DMS79 (cell line): Measurements from ENCODE around the gene GLUL.
"Not testable (repeated sequence)": the region's sequence is repeated elsewhere in the genome, so short reads cannot be mapped to it uniquely, and the experiment has no call there.

ENCODE experiments used
- DNase-seq: peaks from one replicate; lab custom pipeline; 2025; lab: John Stamatoyannopoulos, UW

The GLUL gene

DNA sequence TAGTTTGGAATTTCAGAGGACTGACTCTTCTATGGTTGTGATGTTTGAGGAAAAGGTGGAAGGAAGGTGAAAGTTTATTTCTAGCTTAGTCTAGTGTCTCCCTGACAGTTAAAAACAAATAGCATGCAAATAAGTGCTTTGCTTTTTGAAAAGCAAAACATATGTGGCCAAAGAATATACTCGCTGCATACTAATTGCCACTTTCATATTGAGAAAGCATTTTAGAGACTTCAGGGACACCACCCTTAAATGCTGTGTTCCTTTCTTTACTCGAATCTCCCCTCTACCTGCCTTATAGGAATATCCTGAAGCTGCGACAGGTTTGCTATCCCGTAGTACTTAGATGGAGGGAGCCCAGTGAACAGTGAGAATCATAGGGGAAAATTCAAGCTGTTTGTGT is 23.2 kb downstream of the GLUL start:
- no peak for DNase-seq

DNA sequence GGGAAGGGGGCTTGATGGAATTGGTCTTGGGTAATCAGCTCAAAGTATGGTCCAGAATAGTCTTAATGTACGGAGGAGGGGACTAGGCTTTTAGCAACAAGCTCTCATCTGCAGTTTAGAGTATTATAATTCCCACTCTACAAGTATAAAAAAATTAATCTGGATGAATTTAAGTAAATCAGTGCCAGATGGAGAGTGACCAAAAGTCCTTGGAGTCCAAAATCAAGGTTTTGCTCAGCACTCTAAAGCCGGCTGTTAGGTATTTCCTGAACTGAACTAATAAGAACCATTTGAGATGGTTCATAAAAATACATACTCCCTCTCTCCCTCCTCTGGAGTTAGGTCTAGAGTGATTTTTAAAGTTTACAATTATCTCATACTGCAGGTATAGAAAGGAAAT is 23.7 kb downstream of the GLUL start:
- no peak for DNase-seq

DNA sequence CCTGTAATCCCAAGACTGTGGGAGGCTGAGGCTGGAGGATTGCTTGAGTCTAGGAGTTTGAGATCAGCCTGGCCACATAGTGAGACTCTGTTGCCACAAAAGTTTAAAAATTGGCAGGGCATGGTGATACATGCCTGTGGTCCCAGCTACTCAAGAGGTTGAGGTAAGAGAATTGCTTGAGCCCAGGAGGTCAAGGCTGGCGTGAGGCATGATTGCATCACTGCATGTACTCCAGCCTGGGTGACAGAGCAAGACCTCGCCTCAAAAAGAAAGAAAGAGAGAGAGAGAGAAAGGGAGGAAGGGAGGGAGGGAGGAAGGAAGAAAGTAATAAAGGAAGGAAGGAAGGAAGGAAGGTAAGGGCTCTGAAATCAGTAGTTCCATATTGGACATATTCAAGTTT is 25.0 kb downstream of the GLUL start:
- no peak for DNase-seq

DNA sequence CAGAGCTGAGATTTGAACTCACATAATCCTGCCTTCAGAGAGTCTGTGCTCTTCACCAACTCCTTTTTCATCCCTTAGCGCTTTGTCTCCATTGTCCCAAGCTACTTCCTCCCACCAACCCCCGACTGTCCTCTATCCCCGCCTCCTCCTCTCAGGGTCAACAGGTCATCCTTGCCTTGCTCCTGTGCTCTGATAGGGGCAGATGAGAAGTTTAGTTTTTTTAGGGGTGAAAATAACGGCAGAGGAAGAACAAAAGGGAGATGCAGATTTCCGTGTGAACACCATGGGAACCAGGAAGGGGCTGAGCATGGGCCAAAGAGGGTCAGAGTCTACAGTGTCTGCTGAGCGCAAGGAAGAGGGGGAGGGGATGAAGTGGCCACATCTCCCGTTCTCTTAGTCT is 31.9 kb downstream of the GLUL start:
- DNase-seq, result no peak

DNA sequence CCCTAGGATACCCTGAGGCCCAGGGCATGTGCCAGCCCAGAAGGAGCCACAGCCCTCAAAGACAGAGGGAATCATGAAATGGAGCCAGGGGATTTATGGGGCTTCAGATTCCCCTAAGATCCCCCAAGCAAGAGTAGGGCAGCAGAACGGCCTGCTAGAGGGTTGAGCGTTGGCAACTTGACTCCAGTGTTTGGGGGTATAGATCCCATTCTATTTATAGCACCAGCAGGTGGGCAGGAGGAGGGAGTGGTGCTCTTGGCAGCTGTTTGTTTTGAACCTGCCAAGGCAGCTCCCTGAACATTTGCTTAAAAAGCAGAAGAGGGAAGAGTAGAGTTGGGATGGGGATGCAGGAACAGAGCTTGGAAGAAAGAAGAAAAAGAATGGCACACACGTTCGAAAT is 33.7 kb downstream of the GLUL start:
- DNase-seq, result peak; percentile 20

DNA sequence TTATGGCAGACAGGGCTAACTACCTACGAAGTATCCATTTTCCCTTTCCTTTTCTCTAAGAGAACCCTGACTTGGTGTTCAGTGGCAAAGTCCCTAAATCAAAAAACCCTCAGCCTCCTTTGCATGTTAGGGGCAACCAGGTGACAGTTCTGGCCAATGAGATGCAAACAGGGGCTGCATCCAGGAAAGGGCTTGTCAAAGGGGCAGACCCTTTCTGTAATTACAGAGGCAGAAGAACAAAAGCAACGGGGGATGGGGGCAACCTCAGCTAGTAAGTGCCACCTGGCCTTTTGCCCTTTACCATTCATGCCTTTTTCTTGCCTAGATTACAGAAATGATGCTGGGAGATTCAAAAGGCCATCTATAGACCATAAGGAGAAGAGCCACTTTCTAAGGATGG is 34.4 kb downstream of the GLUL start:
- no peak for DNase-seq

DNA sequence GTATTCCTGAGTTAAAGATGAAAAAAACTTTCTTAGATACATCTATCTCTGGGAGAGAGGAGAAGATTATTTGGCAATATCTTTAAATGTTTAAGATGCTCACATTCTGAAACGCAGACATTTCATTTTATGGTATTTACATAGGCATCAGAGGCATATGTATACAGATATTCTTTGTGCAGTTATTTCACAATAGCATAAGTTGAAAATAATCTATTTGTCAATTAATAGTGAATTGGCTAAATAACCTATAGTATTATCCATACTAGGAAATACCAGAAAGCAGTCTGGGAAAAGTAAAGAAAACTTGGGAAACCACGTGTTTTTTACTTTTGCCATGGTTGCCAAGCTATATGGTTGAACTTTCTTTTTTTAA is 35.9 kb downstream of the GLUL start:
- DNase-seq, result no peak

DNA sequence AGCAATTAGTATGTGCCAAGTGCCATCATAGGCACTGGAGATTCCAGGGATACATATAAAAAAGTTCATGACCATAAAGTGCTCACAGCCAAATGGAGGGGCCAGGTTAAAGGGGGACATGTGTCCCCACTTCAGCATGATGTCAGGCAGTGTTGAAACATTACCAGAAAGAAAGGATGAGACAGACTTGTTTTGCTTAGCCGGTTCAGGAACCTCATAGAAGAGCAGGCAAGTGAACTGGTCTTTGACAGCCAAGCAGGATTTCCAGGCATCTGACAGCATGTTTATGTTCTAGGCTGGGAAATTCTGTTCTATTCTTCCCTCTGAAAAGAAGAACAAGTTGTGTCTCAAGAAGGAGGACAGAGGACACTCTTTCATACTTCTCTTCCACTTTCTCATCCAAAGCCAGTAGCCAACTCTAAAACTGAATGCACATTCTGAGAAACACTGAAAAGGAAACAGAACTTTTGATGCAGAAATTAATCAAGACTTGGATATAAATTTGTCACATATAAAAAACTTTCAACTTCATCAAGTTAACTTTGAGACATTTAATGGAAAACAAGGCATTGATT is 39.7 kb downstream of the GLUL start:
- no peak for DNase-seq

DNA sequence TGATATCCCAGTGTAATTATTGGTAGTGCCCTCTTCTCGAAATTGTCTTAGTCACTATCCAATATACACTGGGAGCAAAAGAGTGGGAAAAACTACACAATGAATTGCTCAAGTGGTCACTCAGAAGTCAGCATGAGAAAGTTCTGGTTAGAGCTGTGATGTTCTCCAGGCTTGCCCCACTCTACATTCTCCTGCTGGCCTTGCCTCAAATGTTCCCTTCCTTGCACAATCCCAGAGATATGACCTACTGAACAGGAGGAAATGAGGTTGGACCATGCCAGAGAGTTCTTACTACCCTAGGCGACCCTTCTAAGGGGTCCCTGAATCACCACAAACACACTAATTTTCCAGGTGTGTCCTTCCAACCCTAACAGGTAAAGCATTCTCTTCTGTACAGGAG is 40.8 kb downstream of the GLUL start:
- DNase-seq, result no peak

DNA sequence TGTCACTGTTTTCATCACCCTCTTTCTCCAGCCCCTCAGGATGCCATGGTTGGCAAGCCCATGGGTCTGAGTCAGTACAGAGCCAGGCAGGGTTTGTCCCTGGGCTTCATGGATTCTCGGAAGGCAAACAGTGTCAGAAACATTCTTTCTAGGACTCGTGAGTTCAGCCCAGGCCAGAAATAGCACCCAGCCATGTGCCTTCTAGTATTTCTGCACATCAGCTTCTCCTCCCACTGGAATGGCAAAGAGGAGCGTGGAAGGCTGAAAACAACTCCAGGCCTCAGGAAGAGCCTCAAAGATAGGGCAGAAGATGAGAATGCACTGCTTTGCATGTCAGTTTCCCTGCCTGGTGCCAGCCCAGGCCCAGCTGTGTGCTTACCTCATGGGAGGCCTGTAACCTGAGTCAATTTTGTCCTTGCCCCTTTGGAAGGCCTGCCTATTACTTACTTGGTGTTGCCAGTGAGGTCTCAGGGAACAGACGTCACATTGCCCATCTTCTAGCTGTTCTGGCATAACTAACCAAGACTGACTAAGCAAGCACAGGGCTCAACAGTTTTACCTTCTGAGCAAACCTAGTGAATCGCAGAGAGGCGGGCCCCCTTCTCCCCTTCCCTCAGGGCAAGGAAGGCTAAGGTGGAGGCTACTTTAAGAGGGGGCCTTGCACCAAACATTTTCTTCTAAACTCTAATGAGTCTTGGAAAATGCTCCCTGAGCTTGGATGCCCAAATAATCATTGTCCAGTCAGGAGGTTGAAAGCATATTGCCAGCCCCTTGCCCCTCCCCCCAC is 42.4 kb downstream of the GLUL start:
- DNase-seq, result no peak

DNA sequence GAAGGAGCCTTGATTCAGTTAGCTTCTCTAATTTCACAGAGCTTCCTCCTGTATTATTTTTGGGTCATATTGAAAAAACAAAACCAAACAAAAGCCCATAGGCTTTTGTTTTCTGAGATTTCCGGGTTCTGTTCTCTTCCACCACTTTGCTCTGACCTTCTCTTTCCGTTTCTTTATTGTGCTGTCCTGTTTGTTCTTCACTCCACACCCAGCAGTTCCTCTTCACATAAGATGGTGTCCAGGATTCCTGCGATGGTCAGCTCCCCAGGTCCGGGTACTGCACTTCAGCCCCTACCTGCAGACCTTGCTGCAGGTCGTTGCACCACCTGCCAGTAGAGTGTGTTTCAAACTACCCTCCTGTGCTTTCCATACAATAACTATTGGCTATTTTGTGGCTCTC is 44.6 kb downstream of the GLUL start:
- DNase-seq, result no peak

DNA sequence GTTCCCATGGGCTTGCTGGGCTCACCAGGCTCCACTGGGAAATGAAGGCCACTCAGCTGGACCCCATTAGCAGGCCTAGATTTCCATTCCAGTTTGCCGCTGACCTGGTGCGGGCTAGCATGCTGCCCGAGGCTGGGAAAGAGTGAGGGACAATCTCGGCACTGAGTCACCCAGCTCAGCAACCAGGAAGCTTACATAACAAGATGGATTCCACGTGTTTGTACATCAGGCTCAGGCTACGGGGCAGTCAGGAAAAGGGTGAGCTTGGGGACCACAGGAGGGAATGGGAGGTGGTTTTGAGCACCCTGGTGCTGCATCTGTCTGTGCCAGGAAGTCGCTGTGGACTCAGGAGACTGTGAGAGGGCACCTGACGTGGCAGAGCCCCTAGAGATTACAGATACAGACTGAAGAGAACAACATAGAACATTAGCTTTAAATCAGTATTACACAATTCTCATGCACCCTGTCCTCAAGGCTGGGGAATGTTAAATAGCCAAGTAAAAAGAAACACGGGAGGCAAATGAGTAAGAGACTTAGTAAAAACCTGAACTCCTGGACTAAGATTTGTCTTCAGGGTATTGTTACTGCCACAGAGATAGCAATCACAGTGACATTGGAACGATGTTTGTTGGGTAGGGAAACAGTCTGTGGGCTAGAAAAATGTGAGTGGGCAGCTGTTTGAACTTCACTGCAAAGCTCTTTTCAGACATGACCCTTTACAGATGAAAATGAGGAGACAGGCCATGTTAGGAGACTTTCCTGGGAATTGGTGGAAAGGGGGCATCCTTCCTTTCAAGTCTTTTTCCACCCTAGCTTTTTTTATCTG is 51.1 kb downstream of the GLUL start:
- DNase-seq, result no peak

DNA sequence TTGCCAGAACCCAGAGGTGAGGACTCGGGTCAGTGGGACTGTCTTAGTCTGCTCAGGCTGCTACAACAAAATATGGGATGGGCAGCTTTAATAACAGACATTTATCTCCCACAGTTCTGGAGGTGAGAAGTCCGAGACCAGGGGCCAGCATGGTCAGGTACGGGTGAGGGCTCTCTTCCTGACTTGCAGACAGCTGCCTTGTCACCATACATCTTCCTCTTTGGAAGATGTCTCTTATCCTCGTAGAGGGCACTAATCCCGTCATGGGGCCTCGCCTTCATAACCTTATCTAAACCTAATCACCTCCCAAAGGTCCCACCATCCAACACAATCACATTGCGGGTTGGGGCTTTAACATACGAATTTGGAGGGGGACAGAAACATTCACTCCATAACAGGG is 51.9 kb downstream of the GLUL start:
- no peak for DNase-seq

DNA sequence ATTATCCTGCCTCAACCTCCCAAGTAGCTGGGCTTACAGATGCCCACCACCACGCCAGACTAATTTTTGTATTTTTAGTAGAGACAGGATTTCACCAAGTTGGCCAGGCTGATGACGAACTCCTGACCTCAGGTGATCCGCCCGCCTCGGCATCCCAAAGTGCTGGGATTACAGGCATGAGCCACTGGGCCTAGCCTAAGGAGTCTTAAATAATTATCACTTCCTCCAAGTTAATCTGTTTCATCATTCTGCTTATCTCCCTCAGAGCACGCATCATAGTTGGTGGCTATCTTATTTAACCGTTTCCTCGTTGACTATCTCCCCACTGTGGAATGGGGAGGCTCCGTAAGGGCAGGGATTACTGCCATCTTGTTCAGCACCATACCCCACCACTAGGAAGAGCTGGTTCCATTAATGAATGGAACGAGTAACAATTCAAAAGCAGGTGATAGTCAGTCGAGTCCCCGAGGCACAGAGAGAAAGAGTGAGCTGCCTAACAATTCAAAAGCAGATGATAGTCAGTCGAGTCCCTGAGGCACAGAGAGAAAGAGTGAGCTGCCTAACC is 52.7 kb downstream of the GLUL start:
- DNase-seq, result no peak

DNA sequence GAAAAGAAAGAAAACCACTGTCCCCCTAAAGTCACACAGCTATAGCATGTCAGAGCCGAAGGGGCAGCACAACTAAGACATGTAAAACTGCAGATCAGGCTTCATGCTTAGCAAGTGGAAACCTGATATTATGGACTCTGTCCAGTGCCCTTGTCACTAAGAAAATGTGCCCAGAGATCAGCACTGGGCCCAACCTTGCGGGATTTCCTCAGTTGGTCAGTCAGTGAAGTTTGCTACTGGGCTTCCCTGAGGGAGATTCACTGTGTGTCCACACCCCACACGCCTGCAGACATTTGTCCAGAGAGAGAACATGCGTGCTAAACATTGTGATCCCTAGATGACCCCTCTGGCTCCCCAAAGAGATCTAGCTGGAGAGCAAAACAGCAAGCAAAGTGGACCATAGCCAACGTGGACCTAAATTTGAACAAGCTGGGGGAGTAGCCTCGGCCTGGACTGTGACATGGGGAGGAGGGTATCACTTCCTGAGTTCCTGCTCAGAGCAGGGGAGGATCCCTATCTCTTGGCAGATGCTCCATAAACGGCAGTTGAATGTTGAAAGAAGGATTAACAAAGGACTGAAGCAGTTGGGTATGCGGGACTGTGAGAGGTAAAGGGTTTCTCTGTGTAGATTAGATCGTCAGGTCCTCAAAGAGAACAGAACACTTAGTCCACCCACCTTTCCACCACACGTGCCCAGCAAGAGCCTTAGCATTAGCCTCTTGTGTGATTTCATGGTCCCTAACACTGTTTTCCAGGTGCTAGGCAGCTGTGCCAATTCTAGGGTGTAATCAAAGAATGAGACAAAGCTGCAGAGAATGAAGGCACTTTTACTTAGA is 53.6 kb downstream of the GLUL start:
- DNase-seq, result no peak

DNA sequence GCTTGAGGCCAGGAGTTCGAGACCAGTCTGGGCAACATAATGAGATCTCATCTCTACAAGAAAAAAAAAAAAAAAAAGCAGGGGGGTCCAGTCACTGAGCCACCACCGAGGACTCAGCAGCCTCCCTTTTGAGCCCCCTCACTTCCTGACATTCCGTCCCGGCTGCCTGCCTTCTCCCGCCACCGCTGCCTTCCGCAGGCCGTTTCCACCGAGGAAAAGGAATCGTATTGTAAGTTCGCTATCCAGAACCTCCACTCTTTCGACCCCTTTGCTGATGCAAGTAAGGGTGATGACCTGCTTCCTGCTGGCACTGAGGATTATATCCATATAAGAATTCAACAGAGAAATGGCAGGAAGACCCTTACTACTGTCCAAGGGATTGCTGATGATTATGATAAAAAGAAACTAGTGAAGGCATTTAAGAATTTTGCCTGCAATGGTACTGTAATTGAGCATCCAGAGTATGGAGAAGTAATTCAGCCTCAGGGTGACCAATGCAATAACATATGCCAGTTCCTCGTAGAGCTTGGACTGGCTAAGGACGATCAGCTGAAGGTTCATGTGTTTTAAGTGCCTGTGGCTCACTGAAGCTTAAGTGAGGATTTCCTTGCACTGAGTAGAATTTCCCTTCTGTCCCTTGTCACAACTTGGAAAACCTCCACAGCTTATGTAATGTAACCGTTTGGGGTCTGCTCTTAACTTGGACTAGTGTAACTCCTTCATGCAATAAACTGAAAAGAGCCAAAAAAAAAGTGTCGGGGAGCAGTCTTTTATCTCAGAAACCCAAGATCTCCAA is 55.6 kb downstream of the GLUL start:
- DNase-seq, result no peak

DNA sequence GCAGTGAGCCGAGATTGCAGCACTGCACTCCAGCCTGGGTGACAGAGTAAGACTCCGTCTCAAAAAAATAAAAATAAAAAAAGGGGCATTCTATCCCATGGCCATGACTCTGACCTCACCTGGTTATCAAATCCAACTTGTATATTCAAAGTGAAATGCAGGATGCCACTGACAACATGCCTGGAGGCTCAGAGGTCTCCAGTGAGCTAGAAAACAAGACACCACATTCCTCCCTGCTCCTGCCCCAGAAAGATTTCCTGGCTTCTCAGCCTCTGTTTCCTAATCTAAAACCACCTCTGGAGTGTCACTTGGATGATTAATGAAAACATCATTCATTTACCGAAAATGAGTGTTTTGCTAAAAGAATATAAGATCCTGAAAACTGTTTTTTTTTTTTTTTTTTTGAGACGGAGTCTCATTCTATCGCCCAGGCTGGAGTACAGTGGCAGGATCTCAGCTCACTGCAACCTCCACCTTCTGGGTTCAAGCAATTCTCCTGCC is 58.5 kb downstream of the GLUL start:
- not testable (repeated sequence) for DNase-seq

DNA sequence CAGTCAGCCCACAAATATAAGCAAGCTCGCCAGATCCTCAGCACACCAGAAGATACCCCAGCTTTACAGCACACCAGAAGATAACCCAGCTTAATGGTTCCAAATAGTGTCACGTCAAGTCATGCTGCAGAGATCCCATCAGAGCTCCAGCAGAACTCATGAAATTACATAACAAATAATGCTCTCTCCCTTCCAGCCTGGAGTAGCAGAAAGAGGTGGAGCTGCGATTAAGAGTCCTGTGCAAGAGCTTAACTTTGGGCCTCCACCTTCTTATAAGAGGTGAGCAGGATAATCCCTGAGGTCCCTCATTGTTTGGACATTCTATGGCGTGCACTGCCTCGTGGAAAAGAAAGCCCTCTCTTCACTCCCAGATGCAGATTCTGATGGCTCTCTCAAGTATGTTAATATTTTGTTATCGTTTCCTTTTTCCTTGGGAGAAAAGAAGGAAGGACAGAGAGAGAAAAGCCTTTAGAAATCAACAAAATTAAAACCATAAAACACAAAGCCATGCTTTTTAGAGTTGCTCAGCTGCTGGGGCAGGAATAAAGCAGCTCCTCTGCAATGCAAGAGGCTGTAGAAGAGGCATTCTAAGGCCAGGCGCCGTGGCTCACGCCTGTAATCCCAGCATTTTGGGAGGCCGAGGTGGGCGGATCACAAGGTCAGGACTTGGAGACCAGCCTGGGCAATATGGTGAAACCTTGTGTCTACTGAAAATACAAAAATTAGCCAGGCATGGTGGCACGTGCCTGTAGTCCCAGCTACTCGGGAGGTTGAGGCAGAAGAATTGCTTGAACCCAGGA is 59.1 kb downstream of the GLUL start:
- DNase-seq, result no peak
